Stimulated activated memory B cell treated with anti-CD40 and anti-IgM and Interleukin-4, amounts not matched to agents 10 μg/mL and 1 μg/mL and 100 μg/mL, for 72 hours (primary cell): ENCODE results near the gene FBXO36.
A peak's percentile ranks its signal among the peaks of the same experiment; 100 is the strongest.
"Not testable (repeated sequence)": the region's sequence is repeated elsewhere in the genome, so short reads cannot be mapped to it uniquely, and the experiment has no call there.

ENCODE experiments used
- ATAC-seq: fragments of 150-1000 bp; cut with Tn5 transposase; 2 replicates; pipeline ENCODE4 v1.10.0; 2021
- H3K27ac Mint-ChIP-seq: one replicate; pipeline ENCODE4 v1.8.0; 2022; ENCODE audit warnings: mild to moderate bottlenecking, mixed read lengths
- H3K27me3 Mint-ChIP-seq: one replicate; pipeline ENCODE4 v1.8.0; 2022; ENCODE audit warnings: mixed read lengths
- H3K36me3 Mint-ChIP-seq: one replicate; pipeline ENCODE4 v1.8.0; 2022; ENCODE audit warnings: mixed read lengths
- H3K4me1 Mint-ChIP-seq: one replicate; pipeline ENCODE4 v1.8.0; 2022; ENCODE audit warnings: mixed read lengths
- H3K4me3 Mint-ChIP-seq: one replicate; pipeline ENCODE4 v1.8.0; 2022; ENCODE audit warnings: mild to moderate bottlenecking, moderate library complexity, mixed read lengths
- H3K9me3 Mint-ChIP-seq: one replicate; pipeline ENCODE4 v1.8.0; 2022; ENCODE audit warnings: mixed read lengths

Gene FBXO36

DNA sequence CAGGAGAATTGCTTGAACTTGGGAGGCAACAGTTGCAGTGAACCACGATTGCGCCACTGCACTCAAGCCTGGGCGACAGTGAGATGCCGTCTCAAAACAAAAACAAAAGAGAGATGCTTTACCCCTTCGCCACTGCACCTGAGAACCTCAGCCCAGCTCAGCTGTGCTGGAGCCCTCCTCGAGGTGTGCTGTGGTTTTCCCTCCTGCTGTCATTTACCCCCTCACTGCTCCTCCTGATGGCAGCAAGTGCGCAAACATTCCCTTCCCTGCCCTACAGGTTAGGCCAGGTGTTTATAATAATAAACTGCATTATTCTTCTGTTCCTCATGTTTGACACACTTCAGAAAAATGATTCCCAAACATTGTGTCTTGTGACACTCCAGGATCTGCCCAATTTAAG lies 8.4 kb downstream of the FBXO36 start:
- no peak for ATAC-seq
- Mint-ChIP-seq H3K27me3 (no peaks in the 10 kb centered on the region), H3K4me3 (no peak overlapping the region), H3K36me3 (peaks cover 5% of the 10 kb centered on the region), H3K9me3 (no peaks in the 10 kb centered on the region), H3K4me1 (no peaks in the 10 kb centered on the region), H3K27ac (no peak overlapping the region)

DNA sequence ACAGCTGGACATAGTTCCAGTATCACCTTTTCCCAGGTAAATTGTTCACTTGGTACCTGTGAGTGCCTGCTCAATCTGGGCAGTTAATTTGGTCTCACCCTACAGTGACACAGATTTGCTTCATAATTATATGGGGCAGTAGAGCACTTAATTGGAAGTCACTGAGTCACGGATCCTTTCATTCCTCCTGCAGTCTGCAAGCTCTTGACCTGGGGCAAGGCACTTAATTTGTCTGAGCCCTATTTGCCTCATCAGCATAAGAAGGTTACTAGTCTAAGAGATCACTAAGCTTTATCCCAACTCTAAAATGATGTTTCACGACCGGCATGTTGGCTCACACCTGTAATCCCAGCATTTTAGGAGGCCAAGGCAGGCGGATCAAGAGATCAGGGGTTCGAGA lies 8.9 kb downstream of the FBXO36 start:
- Mint-ChIP-seq H3K9me3 (no peaks in the 10 kb centered on the region), H3K36me3 (peaks cover 5% of the 10 kb centered on the region), H3K4me1 (no peaks in the 10 kb centered on the region), H3K4me3 (no peak overlapping the region), H3K27me3 (no peaks in the 10 kb centered on the region), H3K27ac (no peak overlapping the region)
- no peak for ATAC-seq

DNA sequence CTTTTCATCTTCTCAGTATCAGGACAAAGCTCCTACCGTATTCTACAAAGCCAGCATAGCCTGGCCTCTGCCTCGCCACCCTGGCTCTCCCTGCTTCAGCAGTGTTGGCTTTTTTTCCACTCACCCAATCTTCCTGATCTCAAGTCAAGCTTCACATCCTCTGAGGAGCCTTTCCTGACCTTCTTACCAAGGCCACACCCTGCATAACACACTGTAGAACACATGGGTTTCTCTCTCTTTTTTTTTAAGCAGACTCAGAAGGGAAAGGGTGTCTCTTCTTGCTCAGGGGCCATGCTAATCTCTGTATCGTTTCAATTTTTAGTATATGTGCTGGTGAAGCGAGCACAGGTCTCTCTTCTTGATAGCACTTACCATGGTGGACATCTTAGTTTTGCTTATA lies 15.2 kb downstream of the FBXO36 start:
- Mint-ChIP-seq H3K36me3 (peaks cover 5% of the 10 kb centered on the region), H3K4me3 (no peak overlapping the region), H3K9me3 (no peaks in the 10 kb centered on the region), H3K4me1 (no peaks in the 10 kb centered on the region), H3K27ac (no peak overlapping the region), H3K27me3 (no peaks in the 10 kb centered on the region)
- ATAC-seq, result no peak

DNA sequence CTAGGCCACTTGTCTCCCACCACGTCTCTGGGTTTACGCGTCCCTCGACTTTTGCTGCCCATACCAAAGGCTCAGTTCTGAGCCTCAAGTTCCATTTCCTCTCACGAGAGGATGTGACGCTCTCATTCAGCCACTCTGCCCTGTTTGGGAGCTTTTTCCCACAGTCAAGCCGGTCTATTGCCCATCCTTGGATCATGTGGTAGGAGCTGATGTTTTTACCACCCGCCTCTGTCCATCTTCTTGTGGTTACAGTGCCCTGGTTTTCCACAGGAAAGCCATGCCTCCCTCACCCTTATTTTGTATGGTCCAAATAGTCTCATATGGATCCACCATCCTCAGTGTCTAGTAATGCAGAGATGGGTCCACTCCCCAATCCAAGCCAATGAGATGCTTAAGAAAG lies 20.4 kb downstream of the FBXO36 start:
- H3K9me3 Mint-ChIP-seq, result no peaks in the 10 kb centered on the region
- peaks cover 15% of the 10 kb centered on the region for H3K4me1 Mint-ChIP-seq
- no peak overlapping the region for H3K27ac Mint-ChIP-seq
- ATAC-seq, result no peak
- H3K27me3 Mint-ChIP-seq, result no peaks in the 10 kb centered on the region
- H3K4me3 Mint-ChIP-seq, result no peak overlapping the region
- H3K36me3 Mint-ChIP-seq, result no peaks in the 10 kb centered on the region

DNA sequence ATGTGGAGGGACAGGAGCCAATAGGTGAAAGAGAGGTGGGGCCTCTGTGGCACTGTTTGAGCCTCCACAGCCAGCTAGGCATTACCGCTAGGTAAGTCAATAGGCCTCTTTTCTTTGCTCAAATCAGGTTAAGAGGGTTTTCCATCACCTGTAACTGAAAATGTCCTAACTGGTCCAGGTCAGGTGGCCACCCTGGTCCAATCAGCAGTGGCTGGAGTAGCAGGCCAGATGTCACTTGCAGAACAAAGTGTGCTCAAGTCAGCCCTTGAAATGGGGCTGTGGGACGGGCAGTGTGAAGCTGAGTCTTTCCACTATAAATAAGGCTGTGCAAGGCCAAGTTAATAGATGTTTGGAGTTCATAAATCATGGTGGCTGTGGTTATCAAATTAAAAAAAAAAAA lies 20.9 kb downstream of the FBXO36 start:
- H3K4me3 Mint-ChIP-seq, result no peak overlapping the region
- H3K36me3 Mint-ChIP-seq, result no peaks in the 10 kb centered on the region
- H3K27me3 Mint-ChIP-seq, result no peaks in the 10 kb centered on the region
- no peak overlapping the region for H3K27ac Mint-ChIP-seq
- H3K4me1 Mint-ChIP-seq, result peaks cover 17% of the 10 kb centered on the region
- no peak for ATAC-seq
- no peaks in the 10 kb centered on the region for H3K9me3 Mint-ChIP-seq

DNA sequence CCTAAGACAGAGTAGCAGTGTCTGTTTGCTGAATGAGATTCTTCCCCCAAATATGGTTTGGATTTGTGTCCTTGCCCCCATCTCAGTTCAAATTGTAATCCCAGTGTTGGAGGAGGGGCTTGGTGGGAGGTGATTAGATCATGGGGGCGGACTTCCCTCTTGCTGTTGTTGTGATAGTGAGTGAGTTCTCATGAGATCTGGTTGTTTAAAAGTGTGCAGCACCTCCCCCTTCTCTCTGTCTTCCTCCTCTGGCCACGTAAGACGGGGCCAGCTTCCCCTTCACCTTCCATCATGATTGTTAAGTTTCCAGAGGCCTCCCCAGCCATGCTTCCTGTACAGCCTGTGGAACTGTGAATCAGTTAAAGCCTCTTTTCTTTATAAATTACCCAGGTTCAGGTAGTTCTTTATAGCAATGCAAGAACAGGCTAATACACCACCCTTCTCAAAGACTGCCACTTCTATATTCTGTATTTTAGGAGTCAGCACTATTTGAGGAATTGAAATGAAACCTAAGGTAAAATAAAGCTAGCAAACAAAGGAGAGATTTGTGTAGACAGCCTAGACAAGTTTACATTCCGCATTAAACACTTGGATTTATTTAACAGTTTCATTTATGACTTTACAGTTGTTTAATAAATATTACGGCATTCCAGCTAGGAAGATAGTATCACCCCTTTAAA lies 21.6 kb downstream of the FBXO36 start:
- H3K9me3 Mint-ChIP-seq, result no peaks in the 10 kb centered on the region
- H3K4me1 Mint-ChIP-seq, result peaks cover 17% of the 10 kb centered on the region
- H3K27me3 Mint-ChIP-seq, result no peaks in the 10 kb centered on the region
- ATAC-seq, result no peak
- H3K27ac Mint-ChIP-seq, result no peak overlapping the region
- no peak overlapping the region for H3K4me3 Mint-ChIP-seq
- H3K36me3 Mint-ChIP-seq, result no peaks in the 10 kb centered on the region

DNA sequence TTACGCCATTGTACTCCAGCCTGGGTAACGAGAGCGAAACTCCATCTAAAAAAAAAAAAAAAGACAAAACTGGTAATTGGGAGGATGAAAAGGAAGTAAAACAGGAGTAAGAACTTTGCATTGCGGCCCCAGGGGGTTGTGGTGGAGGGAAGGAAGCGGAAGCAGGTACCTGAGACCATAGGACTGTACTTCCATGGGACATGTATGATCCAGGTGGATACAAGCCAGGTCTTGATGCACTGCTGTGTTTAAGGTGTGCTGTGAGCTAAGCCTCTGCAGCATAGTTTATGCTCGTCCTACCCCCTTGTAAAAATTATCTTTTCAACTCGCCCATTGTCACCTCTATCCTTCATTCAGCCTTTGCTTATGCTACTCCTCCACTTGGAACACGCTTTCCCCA lies 23.7 kb downstream of the FBXO36 start:
- Mint-ChIP-seq H3K27ac (no peak overlapping the region), H3K4me1 (peaks cover 17% of the 10 kb centered on the region), H3K27me3 (no peaks in the 10 kb centered on the region), H3K4me3 (no peak overlapping the region), H3K36me3 (no peaks in the 10 kb centered on the region), H3K9me3 (no peaks in the 10 kb centered on the region)
- ATAC-seq, result no peak

DNA sequence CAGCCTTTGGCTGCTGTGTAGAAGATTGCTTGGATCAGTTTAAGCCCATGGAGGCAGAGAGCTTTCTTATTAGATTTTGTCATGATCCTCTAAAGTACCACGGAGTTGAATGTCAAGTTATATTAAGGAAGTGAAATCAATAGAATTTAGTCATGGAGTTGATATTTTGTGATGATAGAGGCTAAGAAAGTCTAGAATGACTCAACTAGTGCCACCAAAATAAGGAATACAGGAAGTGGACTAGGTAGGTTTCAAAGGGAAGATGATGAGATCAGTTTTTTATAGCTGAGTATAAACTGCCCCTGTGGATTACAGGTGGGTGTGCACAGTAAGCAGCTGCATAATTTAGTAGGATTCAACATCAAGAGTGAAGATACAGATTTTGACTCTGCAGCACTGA lies 25.2 kb downstream of the FBXO36 start:
- Mint-ChIP-seq H3K4me3 (no peak overlapping the region), H3K27me3 (no peaks in the 10 kb centered on the region), H3K9me3 (no peaks in the 10 kb centered on the region), H3K27ac (no peak overlapping the region), H3K4me1 (peaks cover 17% of the 10 kb centered on the region), H3K36me3 (no peaks in the 10 kb centered on the region)
- peak; percentile 89 for ATAC-seq

DNA sequence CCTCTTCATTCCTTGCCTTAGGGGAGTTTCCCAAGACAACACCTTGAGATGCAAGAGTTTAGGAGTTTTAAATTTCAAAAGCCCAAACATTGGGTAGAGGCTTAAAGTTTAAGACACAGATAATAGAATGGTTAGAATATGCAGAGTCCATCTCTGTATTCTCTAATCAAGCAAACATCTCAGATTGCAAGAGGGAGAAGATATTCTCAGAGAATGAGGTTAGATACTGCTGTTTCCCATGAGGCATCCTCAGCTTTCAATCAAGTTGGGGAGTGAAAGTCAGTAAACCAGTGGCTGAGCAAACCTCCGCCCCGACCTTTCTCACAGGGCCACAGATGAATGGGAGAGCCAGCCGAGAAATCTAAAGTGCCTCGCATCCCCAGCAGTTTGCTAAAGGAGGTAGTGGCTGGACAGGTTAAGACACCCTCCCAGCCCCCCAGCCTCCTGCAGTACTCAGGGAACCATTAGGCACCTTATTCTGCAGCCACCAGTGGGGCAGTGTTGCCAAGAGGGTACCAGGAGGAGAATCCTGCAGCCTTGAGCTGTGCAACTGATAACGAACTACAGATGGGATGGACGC lies 30.0 kb downstream of the FBXO36 start:
- no peak for ATAC-seq
- H3K27ac Mint-ChIP-seq, result no peak overlapping the region
- H3K36me3 Mint-ChIP-seq, result no peaks in the 10 kb centered on the region
- H3K9me3 Mint-ChIP-seq, result no peaks in the 10 kb centered on the region
- peaks cover 5% of the 10 kb centered on the region for H3K4me1 Mint-ChIP-seq
- H3K27me3 Mint-ChIP-seq, result no peaks in the 10 kb centered on the region
- H3K4me3 Mint-ChIP-seq, result no peak overlapping the region

DNA sequence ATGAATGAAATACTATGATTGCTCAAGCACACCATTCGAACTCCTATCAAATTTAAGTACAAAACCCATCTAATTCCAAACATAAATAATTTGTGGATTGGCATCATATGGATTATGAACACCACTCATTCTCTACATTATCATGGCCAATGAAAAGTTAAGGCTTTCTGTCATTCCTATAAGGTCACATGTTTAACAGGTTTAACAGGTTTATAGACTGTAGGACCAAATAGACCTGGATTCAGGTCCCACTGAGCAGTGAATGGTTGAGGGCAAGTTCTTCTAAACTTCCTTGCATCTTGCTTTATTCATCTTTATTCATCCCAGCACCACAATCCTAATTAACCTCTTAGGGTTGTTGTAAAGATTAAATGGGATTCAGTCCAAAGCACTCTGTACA lies 33.4 kb downstream of the FBXO36 start:
- H3K36me3 Mint-ChIP-seq, result no peaks in the 10 kb centered on the region
- no peaks in the 10 kb centered on the region for H3K27me3 Mint-ChIP-seq
- no peaks in the 10 kb centered on the region for H3K9me3 Mint-ChIP-seq
- H3K4me3 Mint-ChIP-seq, result no peak overlapping the region
- H3K27ac Mint-ChIP-seq, result no peak overlapping the region
- ATAC-seq, result no peak
- H3K4me1 Mint-ChIP-seq, result no peaks in the 10 kb centered on the region

DNA sequence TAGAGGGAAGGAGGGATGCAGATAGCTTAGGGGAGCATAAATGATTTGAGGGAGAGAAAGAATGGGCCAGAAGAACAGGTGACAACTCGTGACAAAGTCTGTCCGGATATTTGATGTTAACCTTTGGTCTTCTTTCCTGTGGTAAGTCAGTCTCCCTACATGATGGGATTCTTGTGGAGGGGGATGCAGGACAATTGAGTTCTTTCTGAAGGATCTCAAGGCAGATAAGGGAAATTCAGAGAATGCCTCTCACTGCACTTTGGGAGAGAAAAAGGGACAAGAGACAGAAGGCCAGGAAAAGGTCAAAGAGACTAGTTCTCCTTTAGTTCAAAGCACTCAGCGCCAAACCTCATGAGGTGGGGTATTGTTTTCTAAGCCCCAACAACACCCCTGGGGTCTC lies 34.2 kb downstream of the FBXO36 start:
- Mint-ChIP-seq H3K9me3 (no peaks in the 10 kb centered on the region), H3K27me3 (no peaks in the 10 kb centered on the region), H3K4me3 (no peak overlapping the region), H3K4me1 (no peaks in the 10 kb centered on the region), H3K36me3 (no peaks in the 10 kb centered on the region), H3K27ac (no peak overlapping the region)
- no peak for ATAC-seq

DNA sequence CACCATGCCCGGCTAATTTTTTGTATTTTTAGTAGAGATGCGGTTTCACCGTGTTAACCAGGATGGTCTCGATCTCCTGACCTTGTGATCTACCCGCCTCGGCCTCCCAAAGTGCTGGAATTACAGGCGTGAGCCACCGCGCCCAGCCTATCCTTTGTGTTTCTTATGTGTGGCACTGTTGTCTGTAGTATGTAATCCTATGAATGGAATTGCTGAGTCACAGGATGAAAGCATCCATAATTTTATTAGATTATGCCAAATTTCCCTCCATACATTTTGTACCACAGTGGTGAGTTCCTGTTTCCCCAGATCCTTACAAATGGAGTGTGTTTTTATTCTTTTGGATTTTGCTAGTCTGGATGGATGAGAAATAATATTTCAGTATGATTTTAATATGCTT lies 41.3 kb downstream of the FBXO36 start:
- not testable (repeated sequence) for H3K36me3 Mint-ChIP-seq, H3K27me3 Mint-ChIP-seq, H3K4me3 Mint-ChIP-seq, H3K27ac Mint-ChIP-seq, ATAC-seq, H3K4me1 Mint-ChIP-seq, H3K9me3 Mint-ChIP-seq

DNA sequence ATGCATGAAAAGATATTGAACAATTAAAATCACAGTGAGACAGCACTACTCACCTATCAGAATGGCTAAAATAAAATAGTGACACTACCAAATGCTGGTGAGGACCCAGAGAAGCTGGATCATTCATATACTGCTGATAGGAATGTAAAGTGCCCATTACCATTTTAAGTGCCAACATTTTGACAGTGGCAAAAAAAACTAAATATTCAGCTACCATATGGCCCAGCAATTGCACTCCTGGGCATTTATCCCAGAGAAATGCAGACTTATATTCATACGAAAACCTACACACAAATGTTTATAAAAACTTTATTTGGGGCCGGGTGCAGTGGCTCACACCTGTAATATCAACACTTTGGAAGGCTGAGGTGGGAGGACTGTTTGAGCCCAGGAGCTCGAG lies 47.6 kb downstream of the FBXO36 start:
- no peak for ATAC-seq
- Mint-ChIP-seq H3K4me3 (no peak overlapping the region), H3K9me3 (no peaks in the 10 kb centered on the region), H3K4me1 (no peaks in the 10 kb centered on the region), H3K27ac (no peak overlapping the region), H3K36me3 (no peaks in the 10 kb centered on the region), H3K27me3 (no peaks in the 10 kb centered on the region)

DNA sequence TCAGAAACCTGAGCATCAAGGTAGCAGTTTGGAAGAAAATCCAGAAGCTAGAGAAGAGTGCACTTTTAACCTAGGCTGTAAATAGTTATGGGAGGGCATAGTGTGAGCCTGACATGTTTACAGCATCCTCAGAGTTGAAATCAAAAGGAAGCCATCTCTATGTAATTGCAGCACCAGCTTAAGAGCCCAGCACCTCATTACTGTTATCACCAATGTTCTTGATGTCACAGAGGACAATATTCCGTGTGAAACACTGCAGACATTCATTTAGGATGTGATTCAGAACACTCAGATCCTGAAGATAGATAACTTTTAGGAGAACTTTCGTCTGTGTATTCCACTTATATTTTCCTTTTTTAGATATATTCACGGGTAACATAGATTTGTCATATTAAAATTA lies 48.1 kb downstream of the FBXO36 start:
- no peaks in the 10 kb centered on the region for H3K36me3 Mint-ChIP-seq
- no peak overlapping the region for H3K27ac Mint-ChIP-seq
- H3K27me3 Mint-ChIP-seq, result no peaks in the 10 kb centered on the region
- no peak overlapping the region for H3K4me3 Mint-ChIP-seq
- no peaks in the 10 kb centered on the region for H3K9me3 Mint-ChIP-seq
- ATAC-seq, result no peak
- no peaks in the 10 kb centered on the region for H3K4me1 Mint-ChIP-seq

DNA sequence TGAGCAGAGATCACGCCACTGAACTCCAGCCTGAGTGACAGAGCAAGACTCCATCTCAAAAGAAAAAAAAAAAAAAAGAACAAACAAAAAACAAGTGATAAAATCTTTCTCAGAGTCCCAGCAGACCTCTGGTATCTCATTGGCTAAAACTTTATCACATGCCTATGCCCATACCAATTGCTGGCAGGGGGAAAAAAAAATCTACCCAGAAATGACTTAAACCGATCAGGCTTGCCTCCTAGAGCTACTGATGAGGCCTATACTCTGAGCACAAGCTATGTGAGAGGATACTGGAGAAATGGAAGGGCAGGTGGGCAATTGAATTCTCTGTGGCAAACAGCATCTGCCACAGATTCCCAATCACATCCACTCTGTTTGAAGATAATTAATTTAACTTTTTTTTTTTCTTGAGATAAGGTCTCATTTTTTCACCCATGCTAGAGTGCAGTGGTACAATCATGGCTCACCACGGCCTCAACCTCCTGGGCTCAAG lies 49.0 kb downstream of the FBXO36 start:
- no peak overlapping the region for H3K4me3 Mint-ChIP-seq
- H3K4me1 Mint-ChIP-seq, result no peaks in the 10 kb centered on the region
- ATAC-seq, result no peak
- no peaks in the 10 kb centered on the region for H3K9me3 Mint-ChIP-seq
- no peak overlapping the region for H3K27ac Mint-ChIP-seq
- H3K27me3 Mint-ChIP-seq, result no peaks in the 10 kb centered on the region
- H3K36me3 Mint-ChIP-seq, result no peaks in the 10 kb centered on the region

DNA sequence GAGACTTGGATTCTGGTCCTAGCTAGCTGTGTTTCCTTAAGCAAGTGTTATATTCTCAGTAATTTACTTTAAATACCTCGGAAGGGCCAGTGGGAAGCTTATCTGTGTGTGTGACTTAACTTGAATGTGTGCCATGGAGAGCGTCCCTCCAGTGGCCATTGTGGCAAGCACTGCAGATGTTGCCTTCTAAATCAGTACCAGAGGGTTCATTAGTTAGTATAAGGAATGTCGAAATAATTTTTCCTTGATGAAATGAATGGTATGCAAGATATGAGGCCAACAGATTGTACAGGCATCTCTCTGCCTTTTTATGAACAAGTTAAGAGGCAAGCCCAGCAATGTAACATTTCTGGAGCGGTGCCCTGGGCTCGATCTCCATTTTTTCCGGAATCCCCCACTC lies 52.0 kb downstream of the FBXO36 start:
- H3K9me3 Mint-ChIP-seq, result no peaks in the 10 kb centered on the region

More for the DNA sequence above, 52.0 kb downstream of the FBXO36 start:
- no peaks in the 10 kb centered on the region for H3K4me1 Mint-ChIP-seq
- no peak overlapping the region for H3K4me3 Mint-ChIP-seq
- no peaks in the 10 kb centered on the region for H3K36me3 Mint-ChIP-seq
- no peaks in the 10 kb centered on the region for H3K27me3 Mint-ChIP-seq
- no peak overlapping the region for H3K27ac Mint-ChIP-seq
- no peak for ATAC-seq
